NCI-H2029 (cell line): Measurements from ENCODE around the gene BABAM2.
"Not testable (repeated sequence)": the region's sequence is repeated elsewhere in the genome, so short reads cannot be mapped to it uniquely, and the experiment has no call there.

Source experiments
- DNase-seq: peaks from one replicate; lab custom pipeline; 2025; lab: John Stamatoyannopoulos, UW

BABAM2 gene

GRCh38 chr2:27952070-27952469 is 61.5 kb downstream of the BABAM2 start:
- DNase-seq: no peak

GRCh38 chr2:27953077-27953476 is 62.5 kb downstream of the BABAM2 start:
- no peak for DNase-seq

GRCh38 chr2:27954221-27954673 is 63.7 kb downstream of the BABAM2 start:
- DNase-seq: no peak

- DNase-seq: no peak
Observed at GRCh38 chr2:27954771-27955383, 64.3 kb downstream of the BABAM2 start.

- DNase-seq: no peak
Observed at GRCh38 chr2:27955384-27956161, 65.0 kb downstream of the BABAM2 start.

GRCh38 chr2:27956888-27957287 is 66.4 kb downstream of the BABAM2 start:
- no peak for DNase-seq

GRCh38 chr2:27958711-27959378 is 68.3 kb downstream of the BABAM2 start:
- no peak for DNase-seq

GRCh38 chr2:27959496-27959895 is 69.0 kb downstream of the BABAM2 start:
- no peak for DNase-seq

- no peak for DNase-seq
Observed at GRCh38 chr2:27960237-27960912, 69.8 kb downstream of the BABAM2 start.

GRCh38 chr2:27962006-27962405 is 71.5 kb downstream of the BABAM2 start:
- no peak for DNase-seq

GRCh38 chr2:27963472-27963871 is 72.9 kb downstream of the BABAM2 start:
- DNase-seq: no peak

- DNase-seq: no peak
Observed at GRCh38 chr2:27964067-27964466, 73.5 kb downstream of the BABAM2 start.

- DNase-seq: no peak
Observed at GRCh38 chr2:27965841-27966240, 75.3 kb downstream of the BABAM2 start.

- no peak for DNase-seq
Observed at GRCh38 chr2:27966466-27966865, 75.9 kb downstream of the BABAM2 start.

- DNase-seq: no peak
Observed at GRCh38 chr2:27967076-27967475, 76.5 kb downstream of the BABAM2 start.

GRCh38 chr2:27968045-27968444 is 77.5 kb downstream of the BABAM2 start:
- DNase-seq: not testable (repeated sequence)

- DNase-seq: not testable (repeated sequence)
Observed at GRCh38 chr2:27968957-27969356, 78.4 kb downstream of the BABAM2 start.

- DNase-seq: no peak
Observed at GRCh38 chr2:27972311-27972710, 81.8 kb downstream of the BABAM2 start.

GRCh38 chr2:27973592-27973991 is 83.1 kb downstream of the BABAM2 start:
- no peak for DNase-seq

- DNase-seq: no peak
Observed at GRCh38 chr2:27976308-27976707, 85.8 kb downstream of the BABAM2 start.

- no peak for DNase-seq
Observed at GRCh38 chr2:27977731-27978312, 87.3 kb downstream of the BABAM2 start.

- not testable (repeated sequence) for DNase-seq
Observed at GRCh38 chr2:27978761-27979160, 88.2 kb downstream of the BABAM2 start.
